HEK293T (cell line): Measurements from ENCODE around the gene CACTIN.

Experiments
- CTCF ChIA-PET: fragments of 350-600 bp; formaldehyde crosslinking; extraction: SDS; loops from one replicate; lab custom pipeline; 2021; ENCODE audit warnings: antibody characterized with exemption, inconsistent platforms; lab: Yijun Ruan, JAX
- POLR2A ChIA-PET: fragments of 350-600 bp; formaldehyde crosslinking; extraction: SDS; loops from one replicate; lab custom pipeline; 2020; ENCODE audit warnings: antibody characterized with exemption, inconsistent platforms; lab: Yijun Ruan, JAX
- DNase-seq: peaks from one replicate; pipeline ENCODE4 v3.0.0; 2012; ENCODE audit warnings: mixed read lengths; ENCODE audit errors: extremely low spot score
- ARNT ChIP-seq: fragments of 450-650 bp; IDR thresholded peaks from 2 replicates; pipeline ENCODE4 v1.6.1; 2017; ENCODE audit warnings: mild to moderate bottlenecking
- BHLHE40 ChIP-seq: fragments of 450-650 bp; IDR thresholded peaks from 2 replicates; pipeline ENCODE4 v1.6.1; 2016; ENCODE audit warnings: mild to moderate bottlenecking, moderate library complexity, borderline replicate concordance
- CTBP1 ChIP-seq: fragments of 450-650 bp; IDR thresholded peaks from 2 replicates; pipeline ENCODE4 v1.6.1; 2016; ENCODE audit warnings: borderline replicate concordance
- ELF4 ChIP-seq: fragments of 450-650 bp; IDR thresholded peaks from 2 replicates; pipeline ENCODE4 v1.6.1; 2017; ENCODE audit warnings: antibody characterized with exemption
- FOXA1 ChIP-seq: fragments of 450-650 bp; IDR thresholded peaks from 2 replicates; pipeline ENCODE4 v1.6.1; 2016; ENCODE audit warnings: mild to moderate bottlenecking
- FOXK2 ChIP-seq: fragments of 450-650 bp; IDR thresholded peaks from 2 replicates; pipeline ENCODE4 v1.6.1; 2016; ENCODE audit warnings: mild to moderate bottlenecking
- FOXM1 ChIP-seq: fragments of 450-650 bp; IDR thresholded peaks from 2 replicates; pipeline ENCODE4 v1.6.1; 2017; ENCODE audit warnings: mild to moderate bottlenecking, borderline replicate concordance
- HDGF ChIP-seq: fragments of 450-650 bp; IDR thresholded peaks from 2 replicates; pipeline ENCODE4 v1.6.1; 2017; ENCODE audit warnings: antibody characterized with exemption, borderline replicate concordance
- L3MBTL2 ChIP-seq: fragments of 450-650 bp; conservative IDR thresholded peaks from 2 replicates; pipeline ENCODE4 v1.6.1; 2016; ENCODE audit warnings: mild to moderate bottlenecking
- LEF1 ChIP-seq: fragments of 450-650 bp; IDR thresholded peaks from 2 replicates; pipeline ENCODE4 v1.6.1; 2017; ENCODE audit warnings: mild to moderate bottlenecking, borderline replicate concordance
- NFRKB ChIP-seq: fragments of 450-650 bp; IDR thresholded peaks from 2 replicates; pipeline ENCODE4 v1.6.1; 2016; ENCODE audit warnings: mild to moderate bottlenecking, moderate library complexity
- SP1 ChIP-seq: fragments of 450-650 bp; IDR thresholded peaks from 2 replicates; pipeline ENCODE4 v1.6.1; 2017
- SUZ12 ChIP-seq: fragments of 450-650 bp; IDR thresholded peaks from 2 replicates; pipeline ENCODE4 v1.6.1; 2016; ENCODE audit warnings: mild to moderate bottlenecking
- TARDBP ChIP-seq: fragments of 450-650 bp; IDR thresholded peaks from 2 replicates; pipeline ENCODE4 v1.6.1; 2016
- ZNF384 ChIP-seq: fragments of 450-650 bp; IDR thresholded peaks from 2 replicates; pipeline ENCODE4 v1.6.1; 2016
- TF ChIP-seq, protein P1 (sequence below): fragments of 450-650 bp; IDR thresholded peaks from 2 replicates; pipeline ENCODE4 v1.6.1; 2016

The CACTIN gene

DNA sequence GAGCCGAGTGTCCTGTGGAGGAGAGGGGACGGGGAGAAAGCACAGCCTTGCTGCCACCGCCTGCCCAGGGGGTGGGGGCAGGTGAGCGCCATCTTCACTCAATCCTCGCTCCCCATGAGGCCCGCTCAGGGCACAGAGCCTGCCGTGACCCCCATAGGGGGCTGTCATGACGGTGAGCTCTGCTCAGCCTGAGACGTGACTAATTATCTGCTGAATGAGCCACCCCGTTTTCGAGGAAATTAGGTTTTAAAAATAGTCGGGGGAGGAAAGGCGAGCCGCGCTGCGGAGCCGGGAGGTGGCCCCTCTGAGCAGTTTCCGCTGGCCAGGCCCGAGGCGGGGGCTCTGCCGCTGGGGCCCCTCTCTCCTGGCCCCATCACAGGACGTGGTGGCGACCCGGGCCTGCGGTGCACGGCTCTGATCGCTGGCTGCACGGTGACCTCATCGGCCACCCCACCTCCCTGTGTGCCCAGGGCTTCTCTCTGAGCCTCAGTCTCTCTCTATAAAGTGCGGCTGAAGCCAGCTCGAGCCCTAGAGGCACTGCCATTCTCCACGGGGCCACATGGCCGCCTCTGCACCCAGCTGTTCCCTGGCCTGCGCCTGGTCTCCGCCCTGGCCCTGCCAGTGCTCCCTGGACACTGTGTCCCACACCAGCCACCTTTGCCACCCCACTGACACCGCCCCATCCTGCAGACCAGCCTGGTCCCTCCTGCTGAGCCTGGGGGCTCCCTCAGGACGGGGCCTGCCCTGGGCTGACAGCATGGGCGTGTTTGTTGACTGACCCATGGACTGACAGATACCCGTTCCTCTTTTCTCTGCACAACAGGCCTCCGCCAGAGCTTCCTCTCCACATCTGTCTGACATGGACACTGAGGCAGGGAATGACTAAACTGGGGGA lies 45.3 kb upstream of the CACTIN start:
- TF ChIP-seq, protein P1, sequence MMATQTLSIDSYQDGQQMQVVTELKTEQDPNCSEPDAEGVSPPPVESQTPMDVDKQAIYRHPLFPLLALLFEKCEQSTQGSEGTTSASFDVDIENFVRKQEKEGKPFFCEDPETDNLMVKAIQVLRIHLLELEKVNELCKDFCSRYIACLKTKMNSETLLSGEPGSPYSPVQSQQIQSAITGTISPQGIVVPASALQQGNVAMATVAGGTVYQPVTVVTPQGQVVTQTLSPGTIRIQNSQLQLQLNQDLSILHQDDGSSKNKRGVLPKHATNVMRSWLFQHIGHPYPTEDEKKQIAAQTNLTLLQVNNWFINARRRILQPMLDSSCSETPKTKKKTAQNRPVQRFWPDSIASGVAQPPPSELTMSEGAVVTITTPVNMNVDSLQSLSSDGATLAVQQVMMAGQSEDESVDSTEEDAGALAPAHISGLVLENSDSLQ, result no peak
- no peak for TF ChIP-seq TARDBP
- no peak for TF ChIP-seq HDGF
- TF ChIP-seq FOXK2, result no peak
- no peak for TF ChIP-seq BHLHE40
- TF ChIP-seq ZNF384, result no peak
- no peak for TF ChIP-seq FOXM1
- no peak for TF ChIP-seq CTBP1
- TF ChIP-seq SP1, result no peak
- TF ChIP-seq LEF1, result no peak
- no peak for TF ChIP-seq L3MBTL2
- TF ChIP-seq ELF4, result no peak
- TF ChIP-seq ARNT, result no peak
- no peak for TF ChIP-seq SUZ12
- TF ChIP-seq NFRKB, result no peak
- no peak for TF ChIP-seq FOXA1
- POLR2A ChIA-PET, result no interaction called here
- no peak for DNase-seq
- CTCF ChIA-PET, result no interaction called here

DNA sequence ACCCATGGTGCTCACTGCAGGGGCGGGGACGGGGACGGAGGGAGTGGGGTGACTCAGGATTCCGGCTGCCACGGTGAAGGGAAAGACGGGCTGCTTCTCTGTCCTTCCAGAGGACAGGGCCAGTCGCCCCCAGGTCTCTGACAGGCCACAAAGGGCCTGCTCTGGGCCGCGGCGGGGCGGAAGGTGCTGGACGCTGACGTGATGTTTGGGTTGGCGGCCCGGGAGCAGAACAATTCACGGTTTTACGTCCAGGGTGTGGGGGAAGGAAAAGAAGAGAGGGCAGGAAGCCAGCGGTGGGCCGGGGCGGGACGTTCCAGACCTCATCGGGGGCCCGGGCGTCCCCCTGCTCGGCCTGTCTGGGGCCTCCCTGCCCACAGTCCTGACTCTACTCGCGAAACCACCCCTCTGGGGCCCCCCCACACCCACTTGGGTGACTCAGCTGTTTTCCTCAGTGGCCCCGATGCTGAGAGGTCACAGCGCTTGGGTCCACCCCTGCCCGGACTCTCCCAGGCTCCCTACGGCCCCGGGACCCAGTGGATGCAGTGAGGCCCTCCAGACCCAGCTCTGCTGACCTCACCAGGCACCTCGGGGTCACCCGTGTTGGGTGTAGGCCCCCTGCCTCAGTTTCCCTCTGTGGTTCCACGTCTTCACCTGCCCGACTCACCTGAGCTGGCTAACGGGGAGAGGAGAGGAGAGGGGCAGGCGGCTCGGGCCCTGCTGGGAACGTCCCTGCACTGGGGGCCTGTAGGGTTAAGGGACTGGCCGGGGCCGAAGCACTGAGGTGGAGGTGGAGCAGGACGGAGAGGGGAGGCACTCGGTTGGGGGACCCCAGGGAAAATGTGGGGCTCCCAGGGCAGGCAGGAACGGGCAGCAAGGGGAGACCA lies 44.4 kb upstream of the CACTIN start:
- ChIA-PET CTCF (no interaction called here), POLR2A (no interaction called here)
- DNase-seq, result no peak
- TF ChIP-seq HDGF (no peak), TARDBP (no peak), FOXA1 (no peak), SUZ12 (no peak), BHLHE40 (no peak), L3MBTL2 (no peak), NFRKB (no peak), LEF1 (no peak), CTBP1 (no peak), ZNF384 (no peak), FOXM1 (no peak), SP1 (no peak), ELF4 (no peak), FOXK2 (no peak), ARNT (no peak)
- TF ChIP-seq, protein P1, result no peak

DNA sequence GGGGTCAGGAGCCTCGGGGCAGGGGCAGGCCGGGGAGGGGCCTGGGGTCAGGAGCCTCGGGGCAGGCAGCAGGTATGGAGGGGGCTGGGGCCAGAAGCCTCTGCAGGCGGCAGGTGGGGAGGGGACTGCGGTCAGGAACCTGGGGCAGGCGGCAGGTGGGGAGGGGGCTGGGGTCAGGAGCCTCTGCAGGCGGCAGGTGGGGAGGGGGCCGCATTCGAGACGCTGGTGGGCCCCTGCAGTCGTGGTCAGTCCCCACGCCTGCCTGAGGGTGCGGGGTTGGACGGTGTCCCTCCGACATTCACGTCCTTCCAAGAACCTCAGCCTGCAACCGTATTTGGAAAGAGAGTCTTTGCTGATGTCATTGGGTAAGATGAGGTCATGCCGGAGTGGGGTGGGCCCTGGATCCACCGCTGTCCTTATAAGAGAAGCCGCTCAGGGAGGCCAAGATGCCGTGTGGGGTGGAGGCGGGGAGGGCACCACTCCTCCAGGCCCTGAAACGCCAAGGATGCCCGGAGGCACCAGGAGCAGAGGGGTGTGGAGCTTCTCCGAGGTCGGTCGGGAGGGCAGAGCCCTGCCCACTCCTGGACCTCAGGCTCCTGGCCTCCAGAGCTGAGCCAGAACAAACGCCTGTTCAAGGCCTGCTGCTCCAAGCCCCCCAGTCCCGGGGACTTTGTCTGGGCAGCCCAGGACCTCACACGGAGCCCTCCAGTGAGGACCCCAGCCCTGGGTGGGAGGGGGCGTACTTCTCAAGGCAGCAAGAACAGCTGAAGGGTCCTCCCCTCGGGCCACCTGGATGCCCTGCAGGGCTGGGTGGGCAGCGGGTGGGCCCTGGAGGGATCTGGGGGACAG lies 43.6 kb upstream of the CACTIN start:
- CTCF ChIA-PET, result no interaction called here
- no peak for DNase-seq
- TF ChIP-seq ELF4, result no peak
- POLR2A ChIA-PET, result no interaction called here

DNA sequence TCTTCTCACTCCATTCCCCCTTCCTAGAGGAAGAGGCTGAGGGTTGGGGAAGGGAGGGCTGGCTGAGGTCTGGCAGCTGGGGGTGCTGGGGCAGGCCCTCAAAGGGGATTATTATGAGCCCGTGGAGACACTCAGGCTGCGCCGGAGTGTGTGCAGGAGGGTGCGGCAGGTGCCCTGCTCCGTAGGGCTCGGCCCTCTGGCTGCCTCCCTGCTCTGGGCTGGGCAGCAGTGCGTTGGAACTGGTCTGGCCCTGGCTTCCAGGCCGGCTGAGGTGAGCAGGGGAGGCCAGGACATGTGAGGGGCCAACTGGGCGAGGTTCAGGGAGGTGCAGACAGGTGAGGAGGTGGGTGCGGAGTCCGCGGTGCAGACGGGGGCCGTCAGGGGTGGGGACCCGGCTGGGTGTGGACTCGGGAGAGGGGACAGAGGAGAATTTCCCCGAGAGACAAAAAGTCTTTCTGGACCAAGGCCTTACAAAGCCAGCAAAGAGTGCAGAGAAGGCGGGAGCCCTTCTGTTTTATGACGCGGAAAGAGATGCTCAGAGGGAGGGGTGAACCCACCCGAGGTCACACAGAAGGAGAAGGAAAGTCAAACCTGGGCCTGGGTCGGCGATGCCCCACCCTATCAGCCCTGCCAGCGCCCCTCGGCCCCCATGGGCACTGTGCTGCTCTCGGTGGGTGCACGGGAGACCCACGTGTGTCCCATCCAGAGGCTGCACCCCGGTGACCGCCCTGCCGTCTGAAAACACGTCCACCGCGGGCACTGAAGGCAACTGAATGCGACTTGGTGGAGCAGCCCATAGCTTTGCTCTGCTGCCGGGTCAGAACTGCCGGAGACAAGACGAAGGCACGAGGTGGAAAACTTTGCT lies 42.7 kb upstream of the CACTIN start:
- no peak for TF ChIP-seq CTBP1
- TF ChIP-seq SUZ12, result no peak
- no peak for TF ChIP-seq SP1
- TF ChIP-seq LEF1, result no peak
- no peak for TF ChIP-seq ZNF384
- TF ChIP-seq, protein P1, result no peak
- no peak for TF ChIP-seq BHLHE40
- ChIA-PET CTCF (no interaction called here), POLR2A (no interaction called here)
- no peak for DNase-seq
